HepG2 (cell line): Measurements from ENCODE around the gene USP11. TPM values are rescaled to one million over a fixed set of nuclear protein-coding genes. Genes with fewer than 3 reads are reported as not detected.
A peak's percentile ranks its signal among the peaks of the same experiment; 100 is the strongest.

Source experiments
- AKNA ChIP-seq: sonication (generic); formaldehyde crosslinking; IDR thresholded peaks from 2 replicates; pipeline ENCODE4 v1.4.0; 2020; ENCODE audit warnings: missing genetic modification reagents, borderline replicate concordance
- BORCS8-MEF2B ChIP-seq: sonication (generic); formaldehyde crosslinking; IDR thresholded peaks from 2 replicates; pipeline ENCODE4 v1.8.0; 2022; ENCODE audit warnings: mild to moderate bottlenecking, missing genetic modification reagents
- BRD4 ChIP-seq: sonication (generic); formaldehyde crosslinking; IDR thresholded peaks from 2 replicates; pipeline ENCODE4 v1.4.0; 2020; ENCODE audit warnings: missing genetic modification reagents
- BRF2 ChIP-seq: sonication (generic); formaldehyde crosslinking; IDR thresholded peaks from 2 replicates; pipeline ENCODE4 v1.8.1; 2022; ENCODE audit warnings: mild to moderate bottlenecking, missing genetic modification reagents
- CBFB ChIP-seq: sonication (generic); formaldehyde crosslinking; IDR thresholded peaks from 2 replicates; pipeline ENCODE4 v1.4.0; 2020; ENCODE audit warnings: missing genetic modification reagents
- DMAP1 ChIP-seq: IDR thresholded peaks from 2 replicates; pipeline ENCODE4 v1.6.1; 2016
- GATAD2A ChIP-seq: IDR thresholded peaks from 2 replicates; pipeline ENCODE4 v1.6.1; 2016
- HMG20A ChIP-seq: IDR thresholded peaks from 2 replicates; pipeline ENCODE4 v1.6.1; 2016; ENCODE audit warnings: borderline replicate concordance
- IKZF5 ChIP-seq: IDR thresholded peaks from 2 replicates; pipeline ENCODE4 v1.6.1; 2018; ENCODE audit warnings: missing genetic modification reagents, mild to moderate bottlenecking, missing compliant biosample characterization
- IRF9 ChIP-seq: sonication (generic); formaldehyde crosslinking; IDR thresholded peaks from 2 replicates; pipeline ENCODE4 v1.8.0; 2022; ENCODE audit warnings: missing genetic modification reagents, mild to moderate bottlenecking, borderline replicate concordance
- KAT7 ChIP-seq: IDR thresholded peaks from 2 replicates; pipeline ENCODE4 v1.6.1; 2018; ENCODE audit warnings: borderline replicate concordance, missing compliant biosample characterization
- MEIS1 ChIP-seq: sonication (generic); formaldehyde crosslinking; IDR thresholded peaks from 2 replicates; pipeline ENCODE4 v1.9.0; 2021; ENCODE audit warnings: mild to moderate bottlenecking, missing genetic modification reagents, moderate library complexity, borderline replicate concordance
- MYC ChIP-seq: sonication (generic); formaldehyde crosslinking; IDR thresholded peaks from 2 replicates; pipeline ENCODE4 v1.9.0; 2021; ENCODE audit warnings: missing genetic modification reagents, borderline replicate concordance
- RAD21 ChIP-seq: fragments of 450-650 bp; formaldehyde crosslinking; IDR thresholded peaks from 2 replicates; pipeline ENCODE4 v1.5.0; 2020; ENCODE audit warnings: mild to moderate bottlenecking
- RBM22 ChIP-seq: fragments of 200-400 bp; formaldehyde crosslinking; optimal IDR thresholded peaks from 2 replicates; pipeline ENCODE3; 2017; ENCODE audit warnings: mild to moderate bottlenecking, low read length, moderate library complexity
- SMAD1 ChIP-seq: sonication (generic); formaldehyde crosslinking; IDR thresholded peaks from 2 replicates; pipeline ENCODE4 v1.4.0; 2020; ENCODE audit warnings: missing genetic modification reagents, low read depth, mild to moderate bottlenecking, borderline replicate concordance
- TP53 ChIP-seq: sonication (generic); formaldehyde crosslinking; conservative IDR thresholded peaks from 2 replicates; pipeline ENCODE4 v1.4.0; 2020; ENCODE audit warnings: missing genetic modification reagents
- ZMYM3 ChIP-seq: sonication (generic); formaldehyde crosslinking; IDR thresholded peaks from 2 replicates; pipeline ENCODE4 v1.5.1; 2020; ENCODE audit warnings: mild to moderate bottlenecking, missing genetic modification reagents
- ZMYM4 ChIP-seq: sonication (generic); formaldehyde crosslinking; IDR thresholded peaks from 2 replicates; pipeline ENCODE4 v1.8.1; 2023; ENCODE audit warnings: mild to moderate bottlenecking, missing genetic modification reagents
- ZNF292 ChIP-seq: sonication (generic); formaldehyde crosslinking; IDR thresholded peaks from 2 replicates; pipeline ENCODE4 v1.8.1; 2022; ENCODE audit warnings: mild to moderate bottlenecking, low read depth, missing genetic modification reagents, borderline replicate concordance
- ZNF432 ChIP-seq: sonication (generic); formaldehyde crosslinking; IDR thresholded peaks from 2 replicates; pipeline ENCODE4 v1.5.0; 2020; ENCODE audit warnings: missing genetic modification reagents, mild to moderate bottlenecking, borderline replicate concordance
- ZNF784 ChIP-seq: sonication (generic); formaldehyde crosslinking; IDR thresholded peaks from 2 replicates; pipeline ENCODE4 v1.5.1; 2020; ENCODE audit warnings: missing genetic modification reagents, mild to moderate bottlenecking, borderline replicate concordance
- ZSCAN12 ChIP-seq: sonication (generic); formaldehyde crosslinking; IDR thresholded peaks from 2 replicates; pipeline ENCODE4 v1.9.0; 2021; ENCODE audit warnings: mild to moderate bottlenecking, missing genetic modification reagents
- polyA plus RNA-seq, 8 experiments: library from polyadenylated mRNA; depleted of rRNA in 3 of 8; stranded (reverse) in 7 of 8; unstranded in 1 of 8; fragments of >200 nt; fragmentation: Illumina TruSeq in 4 of 8; extraction: Trizol in 4 of 8; gene quantifications; 2 replicates each; pipeline versions ENCODE4 v1.2.1 to v1.2.3, GENCODE V29; 2011 to 2016; ENCODE audit warnings: low read depth in 4 of 8, missing spikeins in 1 of 8, mixed read lengths in 1 of 8; ENCODE audit not compliant: insufficient read depth in 1 of 8
- total RNA-seq, 5 experiments: library from RNA; depleted of rRNA; stranded (reverse); fragments of >200 nt; fragmentation: Illumina TruSeq; extraction: Trizol; gene quantifications; 2 replicates each; pipeline ENCODE4 v1.2.3, GENCODE V29; 2016; ENCODE audit warnings: low read depth in 1 of 5

USP11 gene
- total and polyA plus RNA-seq, 2 of the 13 experiments (the other 11 are each of a cell fraction or from before 2014, with no cell fraction given), result 23.8 to 31.7 TPM

- TF ChIP-seq DMAP1 (CRISPR knock-in tag), result no peak
- no peak for TF ChIP-seq AKNA
- no peak for TF ChIP-seq IRF9 (CRISPR knock-in tag)
- no peak for TF ChIP-seq KAT7 (CRISPR knock-in tag)
- no peak for TF ChIP-seq SMAD1 (CRISPR knock-in tag)
- no peak for TF ChIP-seq TP53 (CRISPR knock-in tag)
- no peak; the same call in 1 of the 2 replicates for TF ChIP-seq MYC
- TF ChIP-seq RAD21 (CRISPR knock-in tag), result peak; percentile 22; the same call in 1 of the 2 replicates
- TF ChIP-seq BRD4, result no peak
- TF ChIP-seq RBM22, result no peak
- TF ChIP-seq BRF2 (CRISPR knock-in tag), result no peak
- TF ChIP-seq HMG20A (CRISPR knock-in tag), result no peak
- TF ChIP-seq CBFB (CRISPR knock-in tag), result no peak
- no peak for TF ChIP-seq MEIS1 (CRISPR knock-in tag)
- TF ChIP-seq ZMYM4, result peak; percentile 40
- no peak; the same call in 1 of the 2 replicates for TF ChIP-seq BORCS8-MEF2B (CRISPR knock-in tag)
- TF ChIP-seq IKZF5 (CRISPR knock-in tag), result no peak
- TF ChIP-seq ZNF784 (CRISPR knock-in tag), result no peak
- TF ChIP-seq GATAD2A, result peak; percentile 13; the same call in 1 of the 2 replicates
- no peak for TF ChIP-seq ZSCAN12 (CRISPR knock-in tag)
- no peak for TF ChIP-seq ZNF432 (CRISPR knock-in tag)
- TF ChIP-seq ZNF292 (CRISPR knock-in tag), result no peak
- no peak for TF ChIP-seq ZMYM3
Observed at GRCh38 chrX:47232803-47233332, at the start of gene USP11 (continued).
